ENCODE data around the gene ASPN.

DNA sequence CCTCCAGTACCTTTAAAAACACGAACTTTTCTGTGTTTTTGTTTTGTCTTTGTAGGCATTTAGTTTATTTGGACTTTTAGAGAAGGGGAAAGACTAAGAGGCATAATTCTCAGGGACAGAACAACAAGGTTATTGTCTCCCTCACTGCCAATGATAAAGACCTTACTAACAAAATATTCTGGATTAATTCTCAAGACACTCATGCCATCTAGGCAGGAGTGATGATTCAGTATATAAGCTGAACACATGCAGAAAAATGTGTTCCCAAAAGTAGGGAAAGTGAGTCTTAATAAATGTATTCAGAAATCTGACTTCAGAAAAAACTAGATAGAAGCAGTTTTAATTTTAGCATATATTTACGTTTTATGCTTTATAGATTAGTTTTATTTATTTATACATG lies 17.4 kb upstream of the ASPN start:
- no peak for TF ChIP-seq EZH2 (IDR thresholded peaks at IDR 0.05; ENCODE audit: borderline replicate concordance)
- no peak for TF ChIP-seq EZH2phosphoT487 (IDR thresholded peaks at IDR 0.05; ENCODE audit: low read depth, severe bottlenecking, unreplicated experiment)
- TF ChIP-seq, protein P1, sequence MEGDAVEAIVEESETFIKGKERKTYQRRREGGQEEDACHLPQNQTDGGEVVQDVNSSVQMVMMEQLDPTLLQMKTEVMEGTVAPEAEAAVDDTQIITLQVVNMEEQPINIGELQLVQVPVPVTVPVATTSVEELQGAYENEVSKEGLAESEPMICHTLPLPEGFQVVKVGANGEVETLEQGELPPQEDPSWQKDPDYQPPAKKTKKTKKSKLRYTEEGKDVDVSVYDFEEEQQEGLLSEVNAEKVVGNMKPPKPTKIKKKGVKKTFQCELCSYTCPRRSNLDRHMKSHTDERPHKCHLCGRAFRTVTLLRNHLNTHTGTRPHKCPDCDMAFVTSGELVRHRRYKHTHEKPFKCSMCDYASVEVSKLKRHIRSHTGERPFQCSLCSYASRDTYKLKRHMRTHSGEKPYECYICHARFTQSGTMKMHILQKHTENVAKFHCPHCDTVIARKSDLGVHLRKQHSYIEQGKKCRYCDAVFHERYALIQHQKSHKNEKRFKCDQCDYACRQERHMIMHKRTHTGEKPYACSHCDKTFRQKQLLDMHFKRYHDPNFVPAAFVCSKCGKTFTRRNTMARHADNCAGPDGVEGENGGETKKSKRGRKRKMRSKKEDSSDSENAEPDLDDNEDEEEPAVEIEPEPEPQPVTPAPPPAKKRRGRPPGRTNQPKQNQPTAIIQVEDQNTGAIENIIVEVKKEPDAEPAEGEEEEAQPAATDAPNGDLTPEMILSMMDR (IDR thresholded peaks at IDR 0.05; ENCODE audit: poor library complexity): no peak

Data from hepatocyte (in vitro differentiated cells).